Esophagus squamous epithelium (tissue), 4 donors: ENCODE data around the gene MCC.

Experiments
- POLR2A ChIP-seq, 4 donors: fragments of 450-650 bp; IDR thresholded peaks; one replicate each; pipeline ENCODE4 v1.6.1; 2017; ENCODE audit warnings: antibody characterized with exemption in 4 of 4, mild to moderate bottlenecking in 4 of 4, moderate library complexity in 3 of 4
- TF ChIP-seq, protein P1 (sequence below), 6 experiments: fragments of 450-650 bp in 4 of 6; fragments of 200-600 bp in 2 of 6; sonication (generic) in 2 of 6; IDR thresholded peaks; one replicate each; pipeline ENCODE4 v1.5.1; 2016 to 2019; ENCODE audit warnings: antibody characterized with exemption in 6 of 6, mild to moderate bottlenecking in 4 of 6, moderate library complexity in 4 of 6

GRCh38 chr5:113268232-113268631 lies 220.0 kb downstream of the MCC start:
- TF ChIP-seq, protein P1, sequence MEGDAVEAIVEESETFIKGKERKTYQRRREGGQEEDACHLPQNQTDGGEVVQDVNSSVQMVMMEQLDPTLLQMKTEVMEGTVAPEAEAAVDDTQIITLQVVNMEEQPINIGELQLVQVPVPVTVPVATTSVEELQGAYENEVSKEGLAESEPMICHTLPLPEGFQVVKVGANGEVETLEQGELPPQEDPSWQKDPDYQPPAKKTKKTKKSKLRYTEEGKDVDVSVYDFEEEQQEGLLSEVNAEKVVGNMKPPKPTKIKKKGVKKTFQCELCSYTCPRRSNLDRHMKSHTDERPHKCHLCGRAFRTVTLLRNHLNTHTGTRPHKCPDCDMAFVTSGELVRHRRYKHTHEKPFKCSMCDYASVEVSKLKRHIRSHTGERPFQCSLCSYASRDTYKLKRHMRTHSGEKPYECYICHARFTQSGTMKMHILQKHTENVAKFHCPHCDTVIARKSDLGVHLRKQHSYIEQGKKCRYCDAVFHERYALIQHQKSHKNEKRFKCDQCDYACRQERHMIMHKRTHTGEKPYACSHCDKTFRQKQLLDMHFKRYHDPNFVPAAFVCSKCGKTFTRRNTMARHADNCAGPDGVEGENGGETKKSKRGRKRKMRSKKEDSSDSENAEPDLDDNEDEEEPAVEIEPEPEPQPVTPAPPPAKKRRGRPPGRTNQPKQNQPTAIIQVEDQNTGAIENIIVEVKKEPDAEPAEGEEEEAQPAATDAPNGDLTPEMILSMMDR (IDR thresholded peaks at IDR 0.05): no peak
- no peak for TF ChIP-seq POLR2A (IDR thresholded peaks at IDR 0.05)
